Fibroblast of the aortic adventitia (primary cell): Measurements from ENCODE around the gene SFXN5. TPM values are rescaled to one million over a fixed set of nuclear protein-coding genes. Genes with fewer than 3 reads are reported as not detected.

ENCODE experiments used
- DNase-seq: peaks from one replicate; pipeline ENCODE4 v3.0.0-alpha.2; 2010; ENCODE audit warnings: low read depth
- H3K4me3 ChIP-seq: 2 replicates; pipeline ENCODE4 v1.5.1; 2011; ENCODE audit warnings: low read depth, mild to moderate bottlenecking, control low read depth, low read length, moderate library complexity
- CTCF ChIP-seq: IDR thresholded peaks from 2 replicates; pipeline ENCODE4 v1.5.1; 2011; ENCODE audit warnings: mild to moderate bottlenecking, low read length, control low read depth, inconsistent platforms; ENCODE audit not compliant: insufficient read depth
- total RNA-seq: library from RNA; depleted of rRNA; stranded (reverse); fragments of >200 nt; gene quantifications from 2 replicates; pipeline ENCODE4 v1.2.3, GENCODE V29; 2012; ENCODE audit warnings: low replicate concordance

The SFXN5 gene
- total RNA-seq, 1 donor: 19.0 TPM

GRCh38 chr2:72933207-72933606 lies 138.3 kb downstream of the SFXN5 start:
- no peak for DNase-seq
- no peak overlapping the region for H3K4me3 ChIP-seq
- no peak for TF ChIP-seq CTCF

GRCh38 chr2:72932805-72933204 lies 138.7 kb downstream of the SFXN5 start:
- no peak for TF ChIP-seq CTCF
- H3K4me3 ChIP-seq: no peak overlapping the region
- DNase-seq: no peak

- no peak overlapping the region for H3K4me3 ChIP-seq
- TF ChIP-seq CTCF: no peak
- DNase-seq: peak; percentile 15
Measured at GRCh38 chr2:72932045-72932740, 139.3 kb downstream of the SFXN5 start.

DNA sequence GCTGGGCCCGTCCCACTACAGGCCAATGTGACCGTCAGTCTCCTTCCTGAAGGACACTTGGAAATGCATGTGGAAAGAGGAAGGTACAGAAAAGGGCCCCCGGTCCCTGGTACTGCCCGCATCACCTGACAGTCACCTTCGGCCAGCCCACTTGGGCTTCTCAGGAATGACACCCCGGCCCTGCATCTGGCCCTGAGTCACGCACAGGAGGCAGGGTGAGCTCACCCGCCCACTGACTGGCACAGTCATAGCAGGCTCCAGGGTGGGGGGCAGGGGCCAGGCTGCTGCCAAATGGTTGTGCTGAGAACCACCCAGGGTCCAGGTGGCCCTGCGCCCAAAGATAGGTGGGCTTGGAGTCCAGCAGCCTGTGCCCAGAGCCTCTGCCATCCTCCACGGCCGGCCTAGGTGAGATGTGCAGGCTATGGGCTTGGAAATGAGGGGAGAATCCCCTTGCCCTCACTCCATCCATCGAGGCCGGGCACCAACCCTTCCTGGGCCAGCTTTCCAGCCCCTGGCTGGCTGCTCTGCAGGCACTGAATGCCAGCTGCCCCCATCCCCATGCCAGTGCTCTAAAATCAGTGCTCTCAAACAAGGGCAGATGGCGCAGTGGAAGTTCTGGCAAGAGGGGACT lies 140.1 kb downstream of the SFXN5 start:
- no peak overlapping the region for H3K4me3 ChIP-seq
- TF ChIP-seq CTCF: no peak
- no peak for DNase-seq

- TF ChIP-seq CTCF: no peak
- no peak for DNase-seq
- H3K4me3 ChIP-seq: no peak overlapping the region
Measured at GRCh38 chr2:72929010-72929409, 142.5 kb downstream of the SFXN5 start.

GRCh38 chr2:72927619-72928550 lies 143.6 kb downstream of the SFXN5 start:
- H3K4me3 ChIP-seq: no peak overlapping the region
- no peak for DNase-seq
- no peak for TF ChIP-seq CTCF
